Activated T-cell treated with anti-CD3 and anti-CD28 coated beads for 4 hours (primary cell): ENCODE data around the gene SYNE2.

Source experiments
- DNase-seq: peaks from one replicate; pipeline ENCODE4 v3.0.0-alpha.2; 2020

The SYNE2 gene

GRCh38 chr14:63912286-63912685 is 59.5 kb downstream of the SYNE2 start:
- no peak for DNase-seq

- no peak for DNase-seq
These were observed 65.6 kb downstream of the SYNE2 start for GRCh38 chr14:63918411-63918810.

- DNase-seq = no peak
These were observed 70.1 kb downstream of the SYNE2 start for GRCh38 chr14:63922696-63923421.

- no peak for DNase-seq
These were observed 70.6 kb downstream of the SYNE2 start for GRCh38 chr14:63923422-63923752.

GRCh38 chr14:63924375-63924774 is 71.6 kb downstream of the SYNE2 start:
- no peak for DNase-seq

- no peak for DNase-seq
These were observed 73.8 kb downstream of the SYNE2 start for GRCh38 chr14:63926641-63927040.

GRCh38 chr14:63928744-63929174 is 76.0 kb downstream of the SYNE2 start:
- no peak for DNase-seq

GRCh38 chr14:63933110-63933509 is 80.3 kb downstream of the SYNE2 start:
- DNase-seq = no peak

- DNase-seq = no peak
These were observed 80.9 kb downstream of the SYNE2 start for GRCh38 chr14:63933711-63934110.

- DNase-seq = no peak
These were observed 85.6 kb downstream of the SYNE2 start for GRCh38 chr14:63938198-63939005.

GRCh38 chr14:63939006-63939270 is 86.1 kb downstream of the SYNE2 start:
- no peak for DNase-seq

- DNase-seq = no peak
These were observed 87.6 kb downstream of the SYNE2 start for GRCh38 chr14:63940387-63940786.

GRCh38 chr14:63941023-63941422 is 88.2 kb downstream of the SYNE2 start:
- DNase-seq = no peak

- no peak for DNase-seq
These were observed 96.9 kb downstream of the SYNE2 start for GRCh38 chr14:63949696-63950095.

GRCh38 chr14:63951021-63951420 is 98.2 kb downstream of the SYNE2 start:
- DNase-seq = no peak

- DNase-seq = no peak
These were observed 98.6 kb downstream of the SYNE2 start for GRCh38 chr14:63951429-63951828.

GRCh38 chr14:63952053-63952932 is 99.5 kb downstream of the SYNE2 start:
- no peak for DNase-seq

GRCh38 chr14:63952933-63953437 is 100.2 kb downstream of the SYNE2 start:
- DNase-seq = no peak

GRCh38 chr14:63956326-63956725 is 103.5 kb downstream of the SYNE2 start:
- no peak for DNase-seq

GRCh38 chr14:63960926-63961567 is 108.2 kb downstream of the SYNE2 start:
- DNase-seq = no peak

GRCh38 chr14:63962906-63963305 is 110.1 kb downstream of the SYNE2 start:
- no peak for DNase-seq

- DNase-seq = no peak
These were observed 110.6 kb downstream of the SYNE2 start for GRCh38 chr14:63963439-63963838.

- DNase-seq = no peak
These were observed 111.3 kb downstream of the SYNE2 start for GRCh38 chr14:63964113-63964512.
